ENCODE data around the gene HAPLN1.

HAPLN1 gene

GRCh38 chr5:83683836-83684235, 36.8 kb downstream of the HAPLN1 start:
- H3K4me1 ChIP-seq (ENCODE audit: control insufficient read depth, insufficient read depth, low read length) = no peaks in the 10 kb centered on the region
- H3K9ac ChIP-seq (ENCODE audit: low read length) = no peak overlapping the region
- peaks cover 11% of the 10 kb centered on the region for H3K27me3 ChIP-seq (replicated peaks; ENCODE audit: control insufficient read depth, insufficient read depth, low read length)
- no peaks in the 10 kb centered on the region for H3K9me3 ChIP-seq (ENCODE audit: control insufficient read depth, low read length)
- no peak overlapping the region for H3K4me3 ChIP-seq (ENCODE audit: low read length)
- H3K36me3 ChIP-seq (ENCODE audit: control insufficient read depth, insufficient read depth, low read length, severe bottlenecking) = no peaks in the 10 kb centered on the region
- no peak for DNase-seq (ENCODE audit: low read depth)

- H3K4me3 ChIP-seq (ENCODE audit: low read length) = no peak overlapping the region
- peaks cover 7% of the 10 kb centered on the region for H3K9me3 ChIP-seq (ENCODE audit: control insufficient read depth, low read length)
- no peak for DNase-seq (ENCODE audit: low read depth)
- peaks cover 7% of the 10 kb centered on the region for H3K27me3 ChIP-seq (replicated peaks; ENCODE audit: control insufficient read depth, insufficient read depth, low read length)
- no peaks in the 10 kb centered on the region for H3K36me3 ChIP-seq (ENCODE audit: control insufficient read depth, insufficient read depth, low read length, severe bottlenecking)
- H3K9ac ChIP-seq (ENCODE audit: low read length) = no peak overlapping the region
- no peaks in the 10 kb centered on the region for H3K4me1 ChIP-seq (ENCODE audit: control insufficient read depth, insufficient read depth, low read length)
These were observed 48.0 kb downstream of the HAPLN1 start for GRCh38 chr5:83672646-83673045.

- no peak overlapping the region for H3K4me3 ChIP-seq (ENCODE audit: low read length)
- H3K36me3 ChIP-seq (ENCODE audit: control insufficient read depth, insufficient read depth, low read length, severe bottlenecking) = no peaks in the 10 kb centered on the region
- DNase-seq (ENCODE audit: low read depth) = no peak
These were observed 48.5 kb downstream of the HAPLN1 start for GRCh38 chr5:83672158-83672557.

GRCh38 chr5:83665631-83666030, 55.0 kb downstream of the HAPLN1 start:
- Histone ChIP-seq H3K27me3 (replicated peaks; ENCODE audit: control insufficient read depth, insufficient read depth, low read length) (peaks cover 4% of the 10 kb centered on the region), H3K9me3 (ENCODE audit: control insufficient read depth, low read length) (no peaks in the 10 kb centered on the region), H3K4me1 (ENCODE audit: control insufficient read depth, insufficient read depth, low read length) (no peaks in the 10 kb centered on the region), H3K9ac (ENCODE audit: low read length) (no peak overlapping the region), H3K4me3 (ENCODE audit: low read length) (no peak overlapping the region), H3K36me3 (ENCODE audit: control insufficient read depth, insufficient read depth, low read length, severe bottlenecking) (no peaks in the 10 kb centered on the region)
- DNase-seq (ENCODE audit: low read depth) = no peak

More at GRCh38 chr5:83672158-83672557, 48.5 kb downstream of the HAPLN1 start:
- H3K9me3 ChIP-seq (ENCODE audit: control insufficient read depth, low read length) = peaks cover 3% of the 10 kb centered on the region
- H3K4me1 ChIP-seq (ENCODE audit: control insufficient read depth, insufficient read depth, low read length) = no peaks in the 10 kb centered on the region
- H3K9ac ChIP-seq (ENCODE audit: low read length) = no peak overlapping the region
- peaks cover 7% of the 10 kb centered on the region for H3K27me3 ChIP-seq (replicated peaks; ENCODE audit: control insufficient read depth, insufficient read depth, low read length)

GRCh38 chr5:83662558-83662957, 58.1 kb downstream of the HAPLN1 start:
- H3K36me3 ChIP-seq (ENCODE audit: control insufficient read depth, insufficient read depth, low read length, severe bottlenecking) = no peaks in the 10 kb centered on the region
- H3K27me3 ChIP-seq (replicated peaks; ENCODE audit: control insufficient read depth, insufficient read depth, low read length) = no peaks in the 10 kb centered on the region
- no peak overlapping the region for H3K9ac ChIP-seq (ENCODE audit: low read length)
- H3K9me3 ChIP-seq (ENCODE audit: control insufficient read depth, low read length) = no peaks in the 10 kb centered on the region
- H3K4me1 ChIP-seq (ENCODE audit: control insufficient read depth, insufficient read depth, low read length) = no peaks in the 10 kb centered on the region
- DNase-seq (ENCODE audit: low read depth) = no peak
- H3K4me3 ChIP-seq (ENCODE audit: low read length) = no peak overlapping the region

- Histone ChIP-seq H3K4me1 (ENCODE audit: control insufficient read depth, insufficient read depth, low read length) (no peaks in the 10 kb centered on the region), H3K36me3 (ENCODE audit: control insufficient read depth, insufficient read depth, low read length, severe bottlenecking) (no peaks in the 10 kb centered on the region), H3K4me3 (ENCODE audit: low read length) (no peak overlapping the region), H3K9me3 (ENCODE audit: control insufficient read depth, low read length) (no peaks in the 10 kb centered on the region), H3K9ac (ENCODE audit: low read length) (no peak overlapping the region), H3K27me3 (replicated peaks; ENCODE audit: control insufficient read depth, insufficient read depth, low read length) (no peaks in the 10 kb centered on the region)
- DNase-seq (ENCODE audit: low read depth) = no peak
These were observed 62.7 kb downstream of the HAPLN1 start for GRCh38 chr5:83657807-83658525.

- H3K9me3 ChIP-seq (ENCODE audit: control insufficient read depth, low read length) = no peaks in the 10 kb centered on the region
- H3K4me1 ChIP-seq (ENCODE audit: control insufficient read depth, insufficient read depth, low read length) = no peaks in the 10 kb centered on the region
- no peaks in the 10 kb centered on the region for H3K36me3 ChIP-seq (ENCODE audit: control insufficient read depth, insufficient read depth, low read length, severe bottlenecking)
- DNase-seq (ENCODE audit: low read depth) = peak; percentile 51
- no peak overlapping the region for H3K9ac ChIP-seq (ENCODE audit: low read length)
- no peak overlapping the region for H3K4me3 ChIP-seq (ENCODE audit: low read length)
- no peaks in the 10 kb centered on the region for H3K27me3 ChIP-seq (replicated peaks; ENCODE audit: control insufficient read depth, insufficient read depth, low read length)
These were observed 66.1 kb downstream of the HAPLN1 start for GRCh38 chr5:83654427-83654994.

- no peak for DNase-seq (ENCODE audit: low read depth)
- no peak overlapping the region for H3K4me3 ChIP-seq (ENCODE audit: low read length)
- no peaks in the 10 kb centered on the region for H3K36me3 ChIP-seq (ENCODE audit: control insufficient read depth, insufficient read depth, low read length, severe bottlenecking)
- no peak overlapping the region for H3K9ac ChIP-seq (ENCODE audit: low read length)
- H3K27me3 ChIP-seq (replicated peaks; ENCODE audit: control insufficient read depth, insufficient read depth, low read length) = no peaks in the 10 kb centered on the region
- H3K4me1 ChIP-seq (ENCODE audit: control insufficient read depth, insufficient read depth, low read length) = no peaks in the 10 kb centered on the region
- H3K9me3 ChIP-seq (ENCODE audit: control insufficient read depth, low read length) = no peaks in the 10 kb centered on the region
These were observed 67.0 kb downstream of the HAPLN1 start for GRCh38 chr5:83653669-83654068.

GRCh38 chr5:83645936-83646335, 74.7 kb downstream of the HAPLN1 start:
- H3K36me3 ChIP-seq (ENCODE audit: control insufficient read depth, insufficient read depth, low read length, severe bottlenecking) = no peaks in the 10 kb centered on the region
- H3K9me3 ChIP-seq (ENCODE audit: control insufficient read depth, low read length) = no peaks in the 10 kb centered on the region
- peak; percentile 56 for DNase-seq (ENCODE audit: low read depth)

GRCh38 chr5:83644301-83644700, 76.4 kb downstream of the HAPLN1 start:
- Histone ChIP-seq H3K27me3 (replicated peaks; ENCODE audit: control insufficient read depth, insufficient read depth, low read length) (no peaks in the 10 kb centered on the region), H3K4me3 (ENCODE audit: low read length) (no peak overlapping the region), H3K36me3 (ENCODE audit: control insufficient read depth, insufficient read depth, low read length, severe bottlenecking) (no peaks in the 10 kb centered on the region), H3K4me1 (ENCODE audit: control insufficient read depth, insufficient read depth, low read length) (peaks cover 8% of the 10 kb centered on the region), H3K9me3 (ENCODE audit: control insufficient read depth, low read length) (no peaks in the 10 kb centered on the region), H3K9ac (ENCODE audit: low read length) (no peak overlapping the region)
- DNase-seq (ENCODE audit: low read depth) = no peak

More at GRCh38 chr5:83645936-83646335, 74.7 kb downstream of the HAPLN1 start:
- no peaks in the 10 kb centered on the region for H3K27me3 ChIP-seq (replicated peaks; ENCODE audit: control insufficient read depth, insufficient read depth, low read length)
- H3K9ac ChIP-seq (ENCODE audit: low read length) = no peak overlapping the region
- no peak overlapping the region for H3K4me3 ChIP-seq (ENCODE audit: low read length)
- peaks cover 8% of the 10 kb centered on the region for H3K4me1 ChIP-seq (ENCODE audit: control insufficient read depth, insufficient read depth, low read length)

GRCh38 chr5:83641946-83642345, 78.7 kb downstream of the HAPLN1 start:
- Histone ChIP-seq H3K9ac (ENCODE audit: low read length) (no peak overlapping the region), H3K4me3 (ENCODE audit: low read length) (no peak overlapping the region), H3K36me3 (ENCODE audit: control insufficient read depth, insufficient read depth, low read length, severe bottlenecking) (no peaks in the 10 kb centered on the region), H3K9me3 (ENCODE audit: control insufficient read depth, low read length) (no peaks in the 10 kb centered on the region), H3K4me1 (ENCODE audit: control insufficient read depth, insufficient read depth, low read length) (peaks cover 8% of the 10 kb centered on the region), H3K27me3 (replicated peaks; ENCODE audit: control insufficient read depth, insufficient read depth, low read length) (no peaks in the 10 kb centered on the region)
- DNase-seq (ENCODE audit: low read depth) = no peak

All from adipocyte (in vitro differentiated cells).